Right ventricle myocardium superior (tissue), 1 donor: ENCODE results near the gene CDC14A. TPM values are rescaled to one million over a fixed set of nuclear protein-coding genes. Genes with fewer than 3 reads are reported as not detected.
"Not testable (repeated sequence)": the region's sequence is repeated elsewhere in the genome, so short reads cannot be mapped to it uniquely, and the experiment has no call there.

Experiments used
- ATAC-seq: fragments of 200-7000 bp; cut with Tn5 transposase; one replicate; pipeline ENCODE4 v1.9.1; 2020; ENCODE audit warnings: mild to moderate bottlenecking; ENCODE audit not compliant: poor library complexity
- DNase-seq: peaks from one replicate; pipeline ENCODE4 v3.0.0-alpha.2; 2020
- intact Hi-C: fragments of 100-400 bp; cut with DNase I; formaldehyde crosslinking; loops from one replicate; pipeline ENCODE4 v1.11.2; 2022
- total RNA-seq: library from RNA; stranded (reverse); fragmentation: NEBNext Ultra II Directional; extraction: Animal tissue kit (Norgen Biotek cat#: 25700); gene quantifications from one replicate; pipeline ENCODE4 v1.2.1, GENCODE V29; 2021
- donor health status: DM: no; HTN: yes; CAD: no; lungs with severe emphysema.

Gene CDC14A
- total RNA-seq, 1 donor from 2014 or later = 3.6 TPM

DNA sequence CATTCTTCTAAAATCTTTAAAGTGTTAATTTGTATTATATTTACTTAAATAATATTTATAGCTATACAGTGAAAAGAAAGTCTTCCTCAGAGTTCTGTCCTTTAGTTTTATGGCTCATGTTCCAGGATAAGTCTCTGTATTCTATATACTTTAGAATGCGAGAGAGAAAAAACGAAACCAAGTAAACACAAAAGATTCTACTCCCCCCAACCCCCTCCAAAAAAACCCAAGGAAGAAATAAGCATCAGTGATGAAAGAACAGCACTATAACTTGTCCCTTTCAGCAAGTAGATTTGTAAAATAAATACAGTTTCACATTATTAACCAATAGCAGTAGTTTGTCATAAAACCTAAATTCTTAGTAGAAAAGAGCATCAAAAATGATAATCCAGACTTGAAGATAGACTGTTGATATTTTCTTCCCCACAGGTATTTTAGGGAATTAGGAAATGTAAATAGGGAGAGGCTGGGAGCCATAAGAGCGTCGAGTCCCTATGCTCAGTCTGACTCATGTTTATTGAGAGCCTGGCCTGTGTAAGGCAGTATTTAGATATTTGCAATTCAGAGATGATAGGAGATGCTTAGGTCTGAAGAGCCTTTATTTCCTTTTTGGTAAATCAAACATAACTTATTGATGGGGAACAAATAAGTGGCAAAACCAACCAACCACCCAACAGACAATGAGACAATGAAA lies 35.5 kb downstream of the CDC14A start:
- DNase-seq = no peak
- intact Hi-C loops = no loop called here
- no peak for ATAC-seq

DNA sequence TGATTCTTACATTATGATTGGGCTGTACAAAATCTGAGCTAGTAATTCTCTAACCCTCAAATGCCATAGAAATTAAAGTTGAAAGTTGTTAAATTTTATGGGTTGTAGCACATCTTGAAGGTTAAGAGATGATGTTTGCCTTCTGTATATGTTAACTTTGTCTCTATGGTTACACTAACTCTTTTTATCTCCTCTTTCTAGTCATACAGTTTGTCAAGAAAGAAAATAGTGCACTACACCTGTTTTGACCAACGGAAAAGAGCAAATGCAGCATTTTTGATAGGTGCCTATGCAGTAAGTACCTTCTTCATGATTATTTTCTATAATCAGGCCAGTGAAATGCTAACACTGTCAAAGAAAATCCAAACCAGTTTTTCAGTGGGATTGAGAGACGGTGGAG lies 38.2 kb downstream of the CDC14A start:
- ATAC-seq (no peak), DNase-seq (no peak)
- intact Hi-C loops = no loop called here

DNA sequence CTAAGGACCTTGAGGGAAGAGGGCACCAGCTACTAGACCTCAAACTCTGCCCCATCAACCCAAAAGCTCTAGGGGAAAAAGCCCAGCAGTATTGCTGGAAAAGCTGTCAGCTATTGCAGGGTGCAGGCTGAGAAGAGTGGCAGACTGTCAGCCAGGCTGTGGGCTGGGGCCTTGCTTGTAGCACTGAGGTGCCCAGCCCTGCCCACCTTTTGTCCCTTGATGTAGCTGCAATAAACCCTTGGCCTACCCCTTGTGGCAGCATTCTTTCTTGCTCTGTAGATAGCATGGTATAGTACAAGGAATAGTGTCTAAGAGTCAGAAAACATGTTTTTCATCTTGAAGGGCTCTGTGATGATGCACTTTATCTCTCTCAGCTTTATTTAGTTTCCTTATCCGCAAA lies 39.4 kb downstream of the CDC14A start:
- no peak for DNase-seq
- no peak for ATAC-seq
- intact Hi-C loops = no loop called here

DNA sequence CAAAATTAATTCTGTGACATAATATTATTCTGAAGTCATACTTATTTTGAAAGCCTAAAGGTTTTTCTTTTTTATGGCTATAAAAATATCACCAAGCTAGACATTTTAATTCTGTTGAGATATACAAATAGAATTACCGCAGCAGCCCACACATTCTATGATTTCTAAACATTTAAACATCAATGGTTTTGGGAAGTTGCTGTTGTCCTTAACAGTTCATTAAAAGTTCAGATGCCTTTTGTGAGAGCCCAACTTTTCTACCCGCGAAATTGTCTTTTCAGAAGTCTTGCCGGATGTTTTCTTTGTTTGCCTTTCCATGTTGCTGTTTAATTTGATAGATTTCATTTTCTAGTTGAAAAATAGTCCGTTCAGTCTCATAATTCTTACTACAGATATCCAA lies 40.5 kb downstream of the CDC14A start:
- no peak for DNase-seq
- no peak for ATAC-seq
- intact Hi-C loops = no loop called here

DNA sequence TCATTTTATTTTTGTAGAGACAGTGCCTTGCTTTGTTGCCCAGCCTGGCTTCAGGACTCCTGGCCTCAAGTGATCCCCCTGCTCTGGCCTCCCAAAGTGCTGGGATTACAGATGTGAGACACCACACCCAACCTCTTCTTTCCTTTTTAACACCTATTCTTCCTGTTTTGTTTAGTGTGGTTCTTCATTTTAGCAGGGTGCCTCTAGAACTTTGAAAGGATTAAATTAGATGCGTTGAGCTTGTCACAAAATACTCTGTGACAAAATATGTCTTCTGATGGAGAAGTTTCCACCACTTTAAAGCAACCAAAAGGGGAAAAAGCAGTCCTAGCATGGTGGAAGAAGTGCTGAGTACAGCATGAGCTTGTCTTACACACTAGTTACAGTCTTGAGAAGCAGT lies 42.0 kb downstream of the CDC14A start:
- intact Hi-C loops = no loop called here
- ATAC-seq (peak; percentile 51), DNase-seq (peak; percentile 35)

DNA sequence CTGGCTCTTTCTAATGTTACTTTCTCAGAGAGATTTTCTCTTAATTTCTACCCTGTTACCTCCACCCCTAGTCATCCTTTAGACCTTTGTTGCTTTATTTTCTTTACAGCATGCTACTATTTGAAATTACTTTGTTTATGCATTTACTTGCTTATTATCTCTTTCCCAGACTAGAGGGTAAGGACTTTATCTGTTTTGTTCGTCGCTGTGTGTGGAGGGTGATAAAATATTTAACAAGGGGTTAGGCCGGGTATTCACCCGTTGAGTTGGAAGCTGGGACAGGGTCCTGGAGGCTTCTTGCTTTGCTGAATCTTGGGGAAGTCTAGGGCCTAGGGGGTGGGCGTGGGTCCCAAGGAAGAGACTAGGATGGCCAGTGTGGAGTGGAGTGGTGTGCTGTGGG lies 43.6 kb downstream of the CDC14A start:
- no peak for ATAC-seq
- no peak for DNase-seq
- intact Hi-C loops = no loop called here

DNA sequence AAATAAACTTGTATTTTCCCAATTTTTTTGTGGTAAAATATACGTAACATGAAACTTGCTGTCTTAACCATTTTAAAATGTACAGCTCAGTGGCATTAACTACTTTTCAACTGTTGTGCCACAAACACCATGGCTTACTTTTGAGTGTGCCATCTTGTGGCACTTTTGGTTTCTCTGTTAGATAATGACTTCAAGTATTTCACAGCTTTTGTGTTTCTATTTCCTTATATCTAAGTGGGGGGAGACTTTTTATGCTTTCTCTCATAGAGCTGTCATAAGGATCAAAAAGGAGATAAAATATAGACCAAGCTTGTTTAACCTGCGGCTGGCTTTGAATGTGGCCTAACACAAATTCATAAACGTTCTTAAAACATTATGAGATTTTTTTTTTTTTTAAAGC lies 44.3 kb downstream of the CDC14A start:
- ATAC-seq (peak; percentile 29), DNase-seq (no peak)
- intact Hi-C loops = no loop called here

DNA sequence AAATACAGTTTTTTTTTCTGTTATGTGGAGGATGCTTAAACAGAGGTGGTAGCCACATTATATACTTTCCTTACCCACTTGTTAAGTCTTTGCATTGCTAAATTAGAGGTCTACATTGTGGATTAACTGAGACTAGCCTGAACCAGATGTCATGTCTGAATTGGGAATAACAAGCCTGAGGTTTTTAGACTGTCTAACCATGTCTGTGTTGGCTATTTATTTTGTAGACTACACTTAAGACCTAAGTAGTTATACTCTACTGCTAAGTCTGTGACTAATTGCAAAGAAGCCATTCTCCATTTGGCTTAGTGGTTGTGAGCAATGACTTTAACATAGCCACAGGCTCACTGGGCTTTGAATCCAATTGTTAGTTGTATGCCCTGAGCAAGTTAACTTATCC lies 45.4 kb downstream of the CDC14A start:
- DNase-seq (no peak), ATAC-seq (no peak)

DNA sequence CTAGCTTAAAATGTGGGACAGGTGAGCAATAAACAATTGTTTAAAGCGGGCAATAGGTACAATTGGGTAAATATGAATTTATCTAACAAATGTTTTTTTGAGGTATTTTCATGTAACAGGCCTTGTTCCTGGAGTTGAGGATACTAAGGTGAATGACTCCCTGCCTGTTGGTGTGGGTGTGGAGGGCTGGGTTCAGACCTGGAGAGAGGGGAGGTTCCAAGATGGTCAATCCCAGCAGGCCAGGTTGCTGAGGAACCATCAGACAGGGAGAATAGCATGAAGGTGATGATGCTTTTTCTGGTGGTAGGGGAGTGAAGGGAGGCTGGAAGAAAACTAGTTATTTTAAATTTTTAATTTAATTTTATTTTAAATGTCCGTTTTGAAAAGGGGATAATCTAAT lies 46.3 kb downstream of the CDC14A start:
- intact Hi-C loops = no loop called here
- ATAC-seq = no peak

More for the DNA sequence above, 45.4 kb downstream of the CDC14A start:
- intact Hi-C loops = no loop called here

DNA sequence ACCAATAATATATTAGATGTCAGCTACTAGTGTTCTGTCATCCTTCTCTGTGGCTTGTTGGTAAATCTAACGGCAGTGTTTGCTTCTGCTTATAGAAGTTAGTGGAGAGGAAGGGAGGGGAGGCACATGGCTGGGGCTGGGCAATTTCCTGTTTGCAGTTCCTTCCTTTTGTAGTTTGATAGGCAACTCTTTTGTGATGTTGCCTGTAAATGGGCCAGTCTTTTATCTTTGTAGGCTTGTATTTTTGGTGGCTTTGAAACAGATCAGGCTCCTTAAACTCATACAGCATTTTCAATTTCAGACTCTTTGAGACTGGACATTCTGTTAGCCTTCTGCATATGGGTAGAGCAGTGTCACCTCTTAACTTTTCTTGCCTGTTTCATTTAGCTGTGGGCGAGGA lies 48.1 kb downstream of the CDC14A start:
- ATAC-seq (peak; percentile 81), DNase-seq (peak; percentile 54)
- intact Hi-C loops = no loop called here

More for the DNA sequence above, 46.3 kb downstream of the CDC14A start:
- no peak for DNase-seq

DNA sequence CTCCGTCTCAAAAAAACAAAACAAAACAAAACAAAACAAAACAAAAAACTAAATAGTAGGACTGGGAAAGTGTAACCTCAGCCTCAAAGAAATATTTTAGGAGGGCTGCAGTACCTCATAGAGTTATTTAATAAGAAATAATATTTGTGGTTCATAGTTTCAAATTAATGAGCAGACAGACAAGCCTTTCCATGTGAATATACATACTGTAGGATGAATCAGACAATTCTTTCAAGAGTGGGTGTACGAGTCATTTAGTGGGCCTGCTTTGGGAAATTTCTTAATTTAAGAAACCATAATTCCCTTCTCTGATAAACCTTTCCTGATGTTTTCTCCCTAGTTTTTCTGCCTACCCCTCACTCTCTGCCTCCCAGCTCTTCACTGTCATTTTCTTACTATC lies 52.5 kb downstream of the CDC14A start:
- DNase-seq = no peak
- ATAC-seq = no peak
- intact Hi-C loops = no loop called here

DNA sequence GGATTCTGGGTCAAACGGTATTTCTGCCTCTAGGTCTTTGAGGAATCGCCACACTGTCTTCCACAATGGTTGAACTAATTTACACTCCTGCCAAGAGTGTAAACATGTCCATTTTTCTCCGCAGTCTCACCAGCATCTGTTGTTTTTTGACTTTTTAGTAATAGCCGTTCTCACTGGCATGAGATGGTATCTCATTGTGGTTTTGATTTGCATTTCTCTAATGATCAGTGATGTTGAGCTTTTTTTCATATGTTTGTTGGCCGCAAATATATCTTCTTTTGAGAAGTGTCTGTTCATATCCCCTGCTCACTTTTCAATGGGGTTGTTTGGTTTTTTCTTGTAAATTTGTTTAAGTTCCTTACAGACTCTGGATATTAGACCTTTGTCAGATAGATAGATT lies 53.6 kb downstream of the CDC14A start:
- intact Hi-C loops, DNase-seq, ATAC-seq: not testable (repeated sequence)

DNA sequence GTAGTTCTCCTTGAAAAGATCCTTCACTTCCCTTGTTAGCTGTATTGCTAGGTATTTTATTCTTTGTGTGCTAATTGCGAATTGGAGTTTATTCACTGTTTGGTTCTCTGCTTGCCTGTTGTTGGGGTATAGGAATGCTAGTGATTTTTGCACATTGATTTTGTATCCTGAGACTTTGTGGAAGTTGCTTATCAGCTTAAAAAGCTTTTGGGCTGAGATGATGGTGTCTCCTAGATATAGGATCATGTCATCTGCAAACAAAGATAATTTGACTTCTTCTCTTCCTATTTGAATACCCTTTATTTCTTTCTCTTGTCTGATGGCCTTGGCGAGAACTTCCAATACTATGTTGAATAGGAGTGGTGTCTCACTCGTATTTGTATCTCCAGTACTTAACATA lies 55.1 kb downstream of the CDC14A start:
- intact Hi-C loops = not testable (repeated sequence)

DNA sequence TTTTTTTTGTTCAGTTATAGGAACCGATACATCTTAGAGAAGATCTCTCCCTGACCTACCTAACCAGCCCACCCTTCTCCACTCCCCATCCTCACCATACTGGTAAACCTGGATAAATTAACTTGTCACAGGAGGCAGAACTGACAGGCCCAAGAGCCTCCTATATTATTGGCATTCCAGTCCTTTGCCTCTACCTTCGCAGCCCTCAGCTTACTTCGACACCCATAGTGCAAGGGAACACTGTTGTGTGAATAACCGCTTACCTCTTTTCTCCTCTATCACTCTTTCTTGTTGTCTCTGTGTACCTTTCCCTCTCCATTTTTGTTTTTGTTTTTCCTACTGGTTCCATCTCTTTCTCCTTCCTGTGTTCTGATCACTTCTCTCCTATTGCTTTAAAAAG lies 58.7 kb downstream of the CDC14A start:
- DNase-seq = no peak
- intact Hi-C loops = no loop called here
- no peak for ATAC-seq

More for the DNA sequence above, 55.1 kb downstream of the CDC14A start:
- ATAC-seq, DNase-seq: not testable (repeated sequence)

DNA sequence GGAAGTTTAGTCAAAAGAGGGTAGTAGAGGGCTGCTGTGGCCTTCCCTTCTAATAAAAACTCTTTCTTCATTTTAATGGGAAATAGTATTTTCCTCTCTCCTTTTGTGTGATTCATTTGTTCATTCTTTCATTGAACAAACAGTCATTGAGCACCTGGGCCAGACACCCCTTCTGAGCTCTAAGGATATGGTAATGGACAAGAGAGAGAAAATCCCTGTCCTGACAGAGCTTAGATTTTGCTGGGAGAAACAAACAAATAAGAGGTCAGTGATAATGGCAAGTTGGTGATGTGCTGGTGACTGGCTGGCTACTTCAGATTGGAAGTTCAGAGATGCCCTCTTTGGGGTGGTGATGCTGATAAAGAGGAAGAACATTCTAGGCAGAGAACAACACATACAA lies 59.3 kb downstream of the CDC14A start:
- intact Hi-C loops = no loop called here
- no peak for ATAC-seq
- DNase-seq = no peak

DNA sequence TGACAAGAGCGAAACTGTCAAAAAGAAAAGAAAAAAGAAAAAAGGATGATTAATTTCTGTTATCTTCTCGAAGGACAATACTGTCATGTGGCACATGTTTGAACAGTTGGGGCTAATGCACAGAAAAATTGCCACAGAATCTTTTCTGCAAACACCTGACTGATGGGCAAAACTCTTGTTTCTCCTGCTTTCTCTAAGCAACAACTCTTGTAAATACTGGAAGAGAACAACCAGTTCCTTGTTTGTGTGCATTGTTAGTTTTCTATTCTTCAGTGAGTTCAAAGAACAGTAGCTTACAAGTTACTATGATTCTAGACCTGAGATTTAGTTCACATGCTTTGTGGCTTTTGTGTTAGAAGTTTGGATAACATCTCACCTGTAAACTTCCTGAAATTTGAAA lies 60.7 kb downstream of the CDC14A start:
- intact Hi-C loops = no loop called here
- ATAC-seq (no peak), DNase-seq (no peak)

DNA sequence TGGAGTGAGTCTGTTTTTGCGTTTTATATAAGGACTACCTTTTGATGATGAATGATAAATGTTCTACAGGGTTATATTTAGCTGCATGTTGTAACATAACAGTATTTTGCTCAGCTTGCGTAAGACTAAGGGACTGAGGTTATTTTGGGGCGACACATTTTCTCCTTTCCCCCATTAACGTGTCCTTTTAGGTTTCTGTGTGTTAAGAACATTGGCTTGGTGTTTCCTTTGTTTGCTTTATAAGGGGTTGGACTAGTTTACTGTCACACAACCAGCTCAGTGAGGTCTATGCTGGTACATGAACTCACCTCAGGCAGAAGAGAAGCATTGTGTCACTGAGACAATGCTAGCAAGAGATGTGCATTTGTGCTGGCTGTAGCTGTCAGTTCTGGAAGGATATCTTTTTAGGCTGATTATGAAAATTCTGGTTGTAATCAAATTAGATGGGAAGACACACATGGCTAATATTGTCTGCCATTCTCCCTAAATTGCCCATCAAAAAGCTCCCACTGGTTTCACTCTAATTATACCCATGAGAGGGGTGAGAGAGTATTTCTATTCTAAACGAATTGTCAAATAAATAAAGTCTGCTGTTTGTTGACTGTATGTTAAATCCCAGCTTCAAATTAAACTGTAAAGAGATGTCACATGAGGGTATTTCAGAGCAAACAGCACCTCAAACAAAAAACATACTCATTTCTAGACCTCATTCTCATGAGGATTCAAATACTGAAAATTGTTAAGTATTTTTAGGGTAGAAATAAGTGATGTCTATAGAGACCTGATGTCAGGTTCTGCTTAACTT lies 62.6 kb downstream of the CDC14A start:
- DNase-seq (no peak), ATAC-seq (no peak)
- intact Hi-C loops = no loop called here

DNA sequence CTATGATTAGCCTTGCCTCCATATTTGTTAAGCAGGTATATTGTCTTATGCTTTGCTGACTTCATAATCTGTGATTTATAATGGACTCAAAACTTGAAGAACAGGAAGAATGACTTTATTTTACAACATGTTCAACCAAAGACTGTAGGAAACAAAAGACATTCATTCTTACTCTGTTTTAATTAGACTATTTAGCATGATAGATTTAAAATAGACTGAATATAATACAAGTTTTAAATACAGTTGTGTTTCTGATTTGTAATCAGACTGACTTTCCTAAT lies 63.1 kb downstream of the CDC14A start:
- ATAC-seq = no peak
- no peak for DNase-seq
- intact Hi-C loops = no loop called here

DNA sequence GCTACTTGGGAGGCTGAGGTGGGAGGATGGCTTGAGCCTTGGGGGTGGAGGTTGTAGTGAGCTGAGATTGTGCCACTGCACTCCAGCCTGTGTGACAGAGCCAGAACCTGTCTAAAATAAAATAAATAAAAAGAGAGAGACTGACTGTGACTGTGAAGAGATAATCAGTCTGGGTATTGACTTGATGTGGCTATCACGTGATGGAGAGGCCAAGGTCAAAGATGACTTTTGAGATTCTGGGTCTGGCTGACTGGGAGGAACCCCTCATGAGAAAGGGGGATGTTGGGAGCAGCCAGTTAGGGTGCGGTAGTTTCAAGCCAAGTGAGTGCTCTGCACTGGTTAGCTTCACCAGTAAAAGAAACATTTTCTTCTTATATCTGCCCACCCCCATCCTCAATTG lies 66.8 kb downstream of the CDC14A start:
- intact Hi-C loops = no loop called here
- DNase-seq = no peak
- ATAC-seq = no peak

DNA sequence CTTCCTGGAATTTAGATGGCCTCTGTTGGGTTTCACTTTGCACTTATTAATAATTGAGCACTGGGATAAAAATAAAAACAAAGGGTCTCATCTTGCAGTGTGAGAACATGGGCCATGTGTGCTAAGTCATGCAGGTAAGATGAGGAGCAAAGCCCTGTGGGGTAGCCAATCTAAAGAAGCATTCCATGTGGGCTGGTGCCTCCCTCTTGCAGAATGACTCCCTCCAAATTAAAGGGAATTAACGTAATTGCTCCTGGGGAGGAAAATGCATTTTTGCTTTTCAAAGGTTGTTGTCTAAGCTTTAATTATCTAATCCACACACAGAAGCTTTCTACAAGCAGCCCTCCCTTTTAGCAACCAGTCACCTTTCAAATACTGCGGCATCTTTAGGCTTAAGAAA lies 69.8 kb downstream of the CDC14A start:
- DNase-seq = no peak
- intact Hi-C loops = no loop called here

More for the DNA sequence above, 69.8 kb downstream of the CDC14A start:
- ATAC-seq = no peak
